ENCODE measurements around the gene PIP5K1C.

DNA sequence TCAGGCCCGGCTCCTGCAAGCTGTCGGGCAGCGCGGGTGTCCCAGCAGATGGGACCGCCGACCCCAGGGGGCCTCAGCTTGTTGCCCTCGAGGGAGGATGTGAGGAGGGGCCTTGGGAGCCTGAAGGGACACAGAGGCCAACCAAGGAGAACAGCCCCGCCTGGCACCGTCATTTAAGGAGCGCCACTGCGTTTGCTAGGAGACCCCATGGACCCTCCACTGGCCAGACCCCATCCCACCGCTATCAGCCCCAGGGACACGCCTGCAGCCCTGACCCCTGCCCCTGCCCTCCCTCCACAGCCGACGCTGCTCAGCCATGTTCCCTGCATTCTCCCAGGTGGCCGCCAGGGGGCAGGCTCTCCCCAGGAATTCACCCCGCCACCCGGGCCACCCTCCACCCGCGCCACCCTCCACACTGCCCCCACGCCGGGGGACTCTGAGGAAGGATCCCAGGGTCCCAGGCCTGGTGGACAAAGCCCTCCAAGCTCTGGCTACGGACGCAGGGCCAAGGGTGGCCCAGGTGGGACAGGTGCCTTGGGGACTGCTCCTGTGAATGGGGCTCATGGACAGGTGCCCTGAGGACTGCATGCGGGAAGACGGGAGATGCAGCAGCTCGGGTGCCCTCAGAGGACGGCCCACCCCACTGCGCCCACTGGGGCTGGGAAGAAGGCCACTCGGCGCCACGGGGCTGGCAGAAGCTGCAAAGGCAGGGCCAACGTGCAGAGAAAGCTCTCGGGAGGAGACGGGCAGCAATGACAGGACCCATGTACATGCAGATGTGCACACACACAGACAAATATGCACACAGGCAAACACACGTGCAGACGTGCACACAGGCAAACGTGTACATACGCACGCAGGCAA is 34.4 kb downstream of the PIP5K1C start:
- TF ChIP-seq, protein P1, sequence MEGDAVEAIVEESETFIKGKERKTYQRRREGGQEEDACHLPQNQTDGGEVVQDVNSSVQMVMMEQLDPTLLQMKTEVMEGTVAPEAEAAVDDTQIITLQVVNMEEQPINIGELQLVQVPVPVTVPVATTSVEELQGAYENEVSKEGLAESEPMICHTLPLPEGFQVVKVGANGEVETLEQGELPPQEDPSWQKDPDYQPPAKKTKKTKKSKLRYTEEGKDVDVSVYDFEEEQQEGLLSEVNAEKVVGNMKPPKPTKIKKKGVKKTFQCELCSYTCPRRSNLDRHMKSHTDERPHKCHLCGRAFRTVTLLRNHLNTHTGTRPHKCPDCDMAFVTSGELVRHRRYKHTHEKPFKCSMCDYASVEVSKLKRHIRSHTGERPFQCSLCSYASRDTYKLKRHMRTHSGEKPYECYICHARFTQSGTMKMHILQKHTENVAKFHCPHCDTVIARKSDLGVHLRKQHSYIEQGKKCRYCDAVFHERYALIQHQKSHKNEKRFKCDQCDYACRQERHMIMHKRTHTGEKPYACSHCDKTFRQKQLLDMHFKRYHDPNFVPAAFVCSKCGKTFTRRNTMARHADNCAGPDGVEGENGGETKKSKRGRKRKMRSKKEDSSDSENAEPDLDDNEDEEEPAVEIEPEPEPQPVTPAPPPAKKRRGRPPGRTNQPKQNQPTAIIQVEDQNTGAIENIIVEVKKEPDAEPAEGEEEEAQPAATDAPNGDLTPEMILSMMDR (IDR thresholded peaks at IDR 0.05): peak; percentile 98 to 99 (median 98)
- no peak for TF ChIP-seq EP300 (IDR thresholded peaks at IDR 0.05)
